ENCODE measurements around the gene PCSK4.

The PCSK4 gene

GRCh38 chr19:1431759-1432506 is 58.2 kb downstream of the PCSK4 start:
- no peak overlapping the region for H3K27ac ChIP-seq (ENCODE audit: low read depth, low read length)
- no peaks in the 10 kb centered on the region for H3K27me3 ChIP-seq (ENCODE audit: control insufficient read depth, low read length)
- peaks cover 9% of the 10 kb centered on the region for H3K79me2 ChIP-seq (ENCODE audit: control insufficient read depth, low read length)
- no peak overlapping the region for H3K4me3 ChIP-seq (ENCODE audit: low read length)
- H3K9me2 ChIP-seq (replicated peaks; ENCODE audit: control insufficient read depth, low read length) = no peaks in the 10 kb centered on the region
- H3K36me3 ChIP-seq (ENCODE audit: control insufficient read depth, low read length) = peaks cover 72% of the 10 kb centered on the region
- H3F3A ChIP-seq (ENCODE audit: control insufficient read depth, insufficient read depth) = peaks cover 6% of the 10 kb centered on the region; the same call in 1 of the 2 replicates
- H3K4me1 ChIP-seq (ENCODE audit: control insufficient read depth, low read length) = peaks cover 2% of the 10 kb centered on the region; the same call in 1 of the 2 replicates
- H4K20me1 ChIP-seq (ENCODE audit: control insufficient read depth, insufficient read depth, low read depth, low read length) = no peaks in the 10 kb centered on the region
- no peaks in the 10 kb centered on the region for H3K9me3 ChIP-seq (ENCODE audit: control insufficient read depth, insufficient read depth, low read length)
- TF ChIP-seq CTCF (IDR thresholded peaks at IDR 0.05; ENCODE audit: low read depth, low read length, poor library complexity, severe bottlenecking) (no peak), EZH2phosphoT487 (IDR thresholded peaks at IDR 0.05; ENCODE audit: borderline replicate concordance, low read length) (no peak)
- H3K4me2 ChIP-seq (ENCODE audit: low read length) = no peak overlapping the region

Data from DOHH2 (cell line).